ENCODE results near the gene PAK5.

- TF ChIP-seq CTCF (conservative IDR thresholded peaks at IDR 0.05 in 1 of 2, IDR thresholded peaks at IDR 0.05 in 1 of 2; ENCODE audit: low read depth in 1 of 2, low read length in 2 of 2) (no peak), EZH2 (IDR thresholded peaks at IDR 0.05; ENCODE audit: low read length, missing control alignments) (no peak)
These were observed 166.8 kb downstream of the PAK5 start for GRCh38 chr20:9672027-9672426.
